ENCODE results near the gene C14orf39.
"Not testable (repeated sequence)": the region's sequence is repeated elsewhere in the genome, so short reads cannot be mapped to it uniquely, and the experiment has no call there.

Gene C14orf39

GRCh38 chr14:60506010-60506409 lies 20.1 kb upstream of the C14orf39 start:
- H3K9me3 ChIP-seq (ENCODE audit: low read depth, low read length), result no peaks in the 10 kb centered on the region
- TF ChIP-seq EZH2 (IDR thresholded peaks at IDR 0.05) (no peak), FOXP2 (optimal IDR thresholded peaks at IDR 0.05; ENCODE audit: control extremely low read depth, extremely low read length, insufficient read depth) (no peak), POLR2AphosphoS5 (IDR thresholded peaks at IDR 0.05; ENCODE audit: borderline replicate concordance, low read depth, low read length) (no peak)
- no peak for DNase-seq (ENCODE audit: low read depth, low spot score)
- H3K4me3 ChIP-seq, result peak overlapping the region; percentile 38
- H3K36me3 ChIP-seq (ENCODE audit: insufficient read depth, low read length), result no peaks in the 10 kb centered on the region
- no peak overlapping the region for H3K9ac ChIP-seq (ENCODE audit: insufficient read length)
- H3K27ac ChIP-seq, result no peak overlapping the region

GRCh38 chr14:60505448-60505847 lies 19.6 kb upstream of the C14orf39 start:
- no peaks in the 10 kb centered on the region for H3K9me3 ChIP-seq (ENCODE audit: low read depth, low read length)
- no peak overlapping the region for H3K27ac ChIP-seq
- TF ChIP-seq EZH2 (IDR thresholded peaks at IDR 0.05), result no peak
- no peak for TF ChIP-seq POLR2AphosphoS5 (IDR thresholded peaks at IDR 0.05; ENCODE audit: borderline replicate concordance, low read depth, low read length)
- no peak for TF ChIP-seq FOXP2 (optimal IDR thresholded peaks at IDR 0.05; ENCODE audit: control extremely low read depth, extremely low read length, insufficient read depth)
- H3K4me3 ChIP-seq, result peak overlapping the region; percentile 38
- H3K36me3 ChIP-seq (ENCODE audit: insufficient read depth, low read length), result no peaks in the 10 kb centered on the region
- H3K9ac ChIP-seq (ENCODE audit: insufficient read length), result no peak overlapping the region
- no peak for DNase-seq (ENCODE audit: low read depth, low spot score)

- TF ChIP-seq POLR2AphosphoS5 (IDR thresholded peaks at IDR 0.05; ENCODE audit: borderline replicate concordance, low read depth, low read length), result no peak
- TF ChIP-seq EZH2 (IDR thresholded peaks at IDR 0.05), result no peak
- no peak for TF ChIP-seq FOXP2 (optimal IDR thresholded peaks at IDR 0.05; ENCODE audit: control extremely low read depth, extremely low read length, insufficient read depth)
- Histone ChIP-seq H3K9ac (ENCODE audit: insufficient read length) (no peak overlapping the region), H3K36me3 (ENCODE audit: insufficient read depth, low read length) (no peaks in the 10 kb centered on the region), H3K27ac (no peak overlapping the region), H3K4me3 (no peak overlapping the region), H3K9me3 (ENCODE audit: low read depth, low read length) (no peaks in the 10 kb centered on the region)
- no peak for DNase-seq (ENCODE audit: low read depth, low spot score)
Observed at GRCh38 chr14:60502541-60502940, 16.7 kb upstream of the C14orf39 start.

- H3K36me3 ChIP-seq (ENCODE audit: insufficient read depth, low read length), result no peaks in the 10 kb centered on the region
Observed at GRCh38 chr14:60495946-60496345, 10.1 kb upstream of the C14orf39 start.

GRCh38 chr14:60490270-60490669 lies 4.4 kb upstream of the C14orf39 start:
- TF ChIP-seq EZH2 (IDR thresholded peaks at IDR 0.05) (no peak), POLR2AphosphoS5 (IDR thresholded peaks at IDR 0.05; ENCODE audit: borderline replicate concordance, low read depth, low read length) (no peak), FOXP2 (optimal IDR thresholded peaks at IDR 0.05; ENCODE audit: control extremely low read depth, extremely low read length, insufficient read depth) (no peak)

More at GRCh38 chr14:60495946-60496345, 10.1 kb upstream of the C14orf39 start:
- Histone ChIP-seq H3K9ac (ENCODE audit: insufficient read length) (no peak overlapping the region), H3K4me3 (no peak overlapping the region), H3K9me3 (ENCODE audit: low read depth, low read length) (no peaks in the 10 kb centered on the region), H3K27ac (no peak overlapping the region)
- no peak for DNase-seq (ENCODE audit: low read depth, low spot score)
- TF ChIP-seq POLR2AphosphoS5 (IDR thresholded peaks at IDR 0.05; ENCODE audit: borderline replicate concordance, low read depth, low read length) (no peak), EZH2 (IDR thresholded peaks at IDR 0.05) (no peak)

GRCh38 chr14:60488175-60488574 lies 2.3 kb upstream of the C14orf39 start:
- H3K9me3 ChIP-seq (ENCODE audit: low read depth, low read length), result no peaks in the 10 kb centered on the region
- H3K27ac ChIP-seq, result no peak overlapping the region
- TF ChIP-seq FOXP2 (optimal IDR thresholded peaks at IDR 0.05; ENCODE audit: control extremely low read depth, extremely low read length, insufficient read depth), result no peak
- TF ChIP-seq EZH2 (IDR thresholded peaks at IDR 0.05), result no peak
- no peak for TF ChIP-seq POLR2AphosphoS5 (IDR thresholded peaks at IDR 0.05; ENCODE audit: borderline replicate concordance, low read depth, low read length)
- DNase-seq (ENCODE audit: low read depth, low spot score), result peak; percentile 2
- no peaks in the 10 kb centered on the region for H3K36me3 ChIP-seq (ENCODE audit: insufficient read depth, low read length)
- no peak overlapping the region for H3K9ac ChIP-seq (ENCODE audit: insufficient read length)
- no peak overlapping the region for H3K4me3 ChIP-seq

More at GRCh38 chr14:60490270-60490669, 4.4 kb upstream of the C14orf39 start:
- Histone ChIP-seq H3K27ac (no peak overlapping the region), H3K36me3 (ENCODE audit: insufficient read depth, low read length) (no peaks in the 10 kb centered on the region), H3K4me3 (no peak overlapping the region), H3K9me3 (ENCODE audit: low read depth, low read length) (no peaks in the 10 kb centered on the region), H3K9ac (ENCODE audit: insufficient read length) (no peak overlapping the region)
- no peak for DNase-seq (ENCODE audit: low read depth, low spot score)

- no peak for DNase-seq (ENCODE audit: low read depth, low spot score)
Observed at GRCh38 chr14:60487211-60487610, 1.3 kb upstream of the C14orf39 start.

GRCh38 chr14:60485057-60485597 lies 736 bp downstream of the C14orf39 start:
- no peak overlapping the region for H3K9ac ChIP-seq (ENCODE audit: insufficient read length)

More at GRCh38 chr14:60487211-60487610, 1.3 kb upstream of the C14orf39 start:
- Histone ChIP-seq H3K27ac (no peak overlapping the region), H3K4me3 (no peak overlapping the region), H3K36me3 (ENCODE audit: insufficient read depth, low read length) (no peaks in the 10 kb centered on the region), H3K9ac (ENCODE audit: insufficient read length) (no peak overlapping the region), H3K9me3 (ENCODE audit: low read depth, low read length) (no peaks in the 10 kb centered on the region)
- TF ChIP-seq POLR2AphosphoS5 (IDR thresholded peaks at IDR 0.05; ENCODE audit: borderline replicate concordance, low read depth, low read length) (no peak), FOXP2 (optimal IDR thresholded peaks at IDR 0.05; ENCODE audit: control extremely low read depth, extremely low read length, insufficient read depth) (no peak), EZH2 (IDR thresholded peaks at IDR 0.05) (no peak)

GRCh38 chr14:60482743-60483142 lies 3.1 kb downstream of the C14orf39 start:
- TF ChIP-seq POLR2AphosphoS5 (IDR thresholded peaks at IDR 0.05; ENCODE audit: borderline replicate concordance, low read depth, low read length) (no peak), EZH2 (IDR thresholded peaks at IDR 0.05) (no peak), FOXP2 (optimal IDR thresholded peaks at IDR 0.05; ENCODE audit: control extremely low read depth, extremely low read length, insufficient read depth) (no peak)
- H3K4me3 ChIP-seq, result no peak overlapping the region
- DNase-seq (ENCODE audit: low read depth, low spot score), result no peak
- H3K36me3 ChIP-seq (ENCODE audit: insufficient read depth, low read length), result no peaks in the 10 kb centered on the region
- H3K9me3 ChIP-seq (ENCODE audit: low read depth, low read length), result no peaks in the 10 kb centered on the region
- H3K27ac ChIP-seq, result no peak overlapping the region
- no peak overlapping the region for H3K9ac ChIP-seq (ENCODE audit: insufficient read length)

More at GRCh38 chr14:60485057-60485597, 736 bp downstream of the C14orf39 start:
- Histone ChIP-seq H3K27ac (no peak overlapping the region), H3K36me3 (ENCODE audit: insufficient read depth, low read length) (no peaks in the 10 kb centered on the region), H3K9me3 (ENCODE audit: low read depth, low read length) (no peaks in the 10 kb centered on the region), H3K4me3 (no peak overlapping the region)
- no peak for DNase-seq (ENCODE audit: low read depth, low spot score)
- no peak for TF ChIP-seq POLR2AphosphoS5 (IDR thresholded peaks at IDR 0.05; ENCODE audit: borderline replicate concordance, low read depth, low read length)
- TF ChIP-seq FOXP2 (optimal IDR thresholded peaks at IDR 0.05; ENCODE audit: control extremely low read depth, extremely low read length, insufficient read depth), result no peak
- no peak for TF ChIP-seq EZH2 (IDR thresholded peaks at IDR 0.05)

- DNase-seq (ENCODE audit: low read depth, low spot score); H3K27ac ChIP-seq; H3K36me3 ChIP-seq (ENCODE audit: insufficient read depth, low read length); H3K9ac ChIP-seq (ENCODE audit: insufficient read length); H3K9me3 ChIP-seq (ENCODE audit: low read depth, low read length); H3K4me3 ChIP-seq: not testable (repeated sequence)
Observed at GRCh38 chr14:60480248-60480647, 5.6 kb downstream of the C14orf39 start.

Data from SK-N-MC (cell line).